Right ventricle myocardium inferior (tissue), 1 donor: ENCODE measurements around the gene LOXL1. TPM values are rescaled to one million over a fixed set of nuclear protein-coding genes. Genes with fewer than 3 reads are reported as not detected.
A peak's percentile ranks its signal among the peaks of the same experiment; 100 is the strongest.
"Not testable (repeated sequence)": the region's sequence is repeated elsewhere in the genome, so short reads cannot be mapped to it uniquely, and the experiment has no call there.

Source experiments
- ATAC-seq: fragments of 200-7000 bp; cut with Tn5 transposase; one replicate; pipeline ENCODE4 v1.9.1; 2020; ENCODE audit warnings: mild to moderate bottlenecking, moderate library complexity
- DNase-seq: peaks from one replicate; pipeline ENCODE4 v3.0.0; 2021; ENCODE audit errors: missing footprints
- intact Hi-C: fragments of 100-400 bp; cut with DNase I; formaldehyde crosslinking; loops from one replicate; pipeline ENCODE4 v1.11.0; 2022
- total RNA-seq: library from RNA; stranded (reverse); fragmentation: NEBNext Ultra II Directional; extraction: Animal tissue kit (Norgen Biotek cat#: 25700); gene quantifications from one replicate; pipeline ENCODE4 v1.2.1, GENCODE V29; 2021
- donor health status: DM: no; HTN: yes; CAD: no; lungs with severe emphysema.

The LOXL1 gene
- total RNA-seq, 1 donor from 2014 or later, result 15.9 TPM

GRCh38 chr15:73930371-73930770 lies 4.1 kb downstream of the LOXL1 start:
- no peak for DNase-seq
- intact Hi-C loops, result no loop called here
- ATAC-seq, result peak; percentile 35

- DNase-seq (no peak), ATAC-seq (no peak)
- intact Hi-C loops, result no loop called here
Measured at GRCh38 chr15:73930790-73931281, 4.6 kb downstream of the LOXL1 start.

- no peak for DNase-seq
- ATAC-seq, result no peak
- intact Hi-C loops, result no loop called here
Measured at GRCh38 chr15:73931441-73931840, 5.2 kb downstream of the LOXL1 start.

- DNase-seq, result no peak
- intact Hi-C loops, result no loop called here
Measured at GRCh38 chr15:73932381-73933191, 6.3 kb downstream of the LOXL1 start.

GRCh38 chr15:73934281-73934680 lies 8.0 kb downstream of the LOXL1 start:
- DNase-seq (no peak), ATAC-seq (no peak)
- intact Hi-C loops, result no loop called here

More at GRCh38 chr15:73932381-73933191, 6.3 kb downstream of the LOXL1 start:
- no peak for ATAC-seq

- DNase-seq (no peak), ATAC-seq (no peak)
- intact Hi-C loops, result no loop called here
Measured at GRCh38 chr15:73935547-73935946, 9.3 kb downstream of the LOXL1 start.

GRCh38 chr15:73936181-73936580 lies 9.9 kb downstream of the LOXL1 start:
- no peak for DNase-seq
- intact Hi-C loops, result no loop called here
- ATAC-seq, result no peak

GRCh38 chr15:73936588-73937290 lies 10.5 kb downstream of the LOXL1 start:
- intact Hi-C loops, result no loop called here
- no peak for DNase-seq
- ATAC-seq, result no peak

GRCh38 chr15:73937296-73937695 lies 11.0 kb downstream of the LOXL1 start:
- no peak for ATAC-seq
- DNase-seq, result no peak
- intact Hi-C loops, result no loop called here

GRCh38 chr15:73937726-73938125 lies 11.5 kb downstream of the LOXL1 start:
- intact Hi-C loops, result no loop called here
- DNase-seq, result no peak

GRCh38 chr15:73938516-73938915 lies 12.3 kb downstream of the LOXL1 start:
- DNase-seq, intact Hi-C loops, ATAC-seq: not testable (repeated sequence)

More at GRCh38 chr15:73937726-73938125, 11.5 kb downstream of the LOXL1 start:
- ATAC-seq, result no peak

- ATAC-seq, result no peak
- DNase-seq, result no peak
- intact Hi-C loops, result no loop called here
Measured at GRCh38 chr15:73939138-73939537, 12.9 kb downstream of the LOXL1 start.

- intact Hi-C loops, result no loop called here
- no peak for ATAC-seq
- no peak for DNase-seq
Measured at GRCh38 chr15:73940061-73940981, 14.1 kb downstream of the LOXL1 start.

- intact Hi-C loops, result no loop called here
- DNase-seq (no peak), ATAC-seq (peak; percentile 38)
Measured at GRCh38 chr15:73941044-73941443, 14.8 kb downstream of the LOXL1 start.

- intact Hi-C loops, result no loop called here
- DNase-seq (no peak), ATAC-seq (no peak)
Measured at GRCh38 chr15:73941449-73941848, 15.2 kb downstream of the LOXL1 start.

- intact Hi-C loops, result no loop called here
- DNase-seq, result no peak
Measured at GRCh38 chr15:73941871-73942635, 15.8 kb downstream of the LOXL1 start.

GRCh38 chr15:73942751-73943270 lies 16.5 kb downstream of the LOXL1 start:
- intact Hi-C loops, result no loop called here
- ATAC-seq (no peak), DNase-seq (no peak)

More at GRCh38 chr15:73941871-73942635, 15.8 kb downstream of the LOXL1 start:
- no peak for ATAC-seq
